HepG2 (cell line): ENCODE results near the gene TGM4. TPM values are rescaled to one million over a fixed set of nuclear protein-coding genes. Genes with fewer than 3 reads are reported as not detected.

Source experiments
- ATAC-seq: fragments of 200-7000 bp; cut with Tn5 transposase; 3 replicates; pipeline ENCODE4 v1.9.1; 2020; ENCODE audit warnings: mild to moderate bottlenecking, moderate library complexity
- BruUV-seq: library from RNA; stranded (reverse); fragments of 400-500 nt; replicated peaks from 2 replicates; lab custom pipeline; 2021; lab: Mats Ljungman, UMichigan
- CTCF ChIA-PET: fragments of 300-600 bp; formaldehyde crosslinking; extraction: SDS; loops from one replicate; lab custom pipeline; 2021; ENCODE audit warnings: low total read pairs, inconsistent platforms, low intra/inter-chr PET ratio; lab: Yijun Ruan, JAX
- POLR2A ChIA-PET: fragments of 350-600 bp; sonication (Branson Sonifier 250); formaldehyde crosslinking; loops from one replicate; lab custom pipeline; 2020; ENCODE audit warnings: antibody characterized with exemption, inconsistent platforms; lab: Yijun Ruan, JAX
- DNase-seq: peaks from one replicate; pipeline ENCODE4 v3.0.0-alpha.2; 2015; ENCODE audit warnings: low spot score
- FAIRE-seq: peaks from 3 replicates; lab custom pipeline; 2011; peaks lifted over from hg19 to GRCh38; lab: Jason Lieb, UNC
- H2AFZ ChIP-seq: one replicate; pipeline ENCODE4 v1.6.1; 2011; ENCODE audit warnings: low read length, inconsistent platforms
- H3K27ac ChIP-seq: fragments of 300-600 bp; 3 replicates; pipeline ENCODE4 v1.8.0; 2011; ENCODE audit warnings: mixed run types, mild to moderate bottlenecking, mixed read lengths, low read length, inconsistent platforms; ENCODE audit not compliant: insufficient read depth; ENCODE audit errors: extremely low read length
- H3K27me3 ChIP-seq, 2 experiments: fragments of 200-600 bp in 1 of 2; 2 replicates in 1 of 2; 3 replicates in 1 of 2; pipeline versions ENCODE4 v1.6.0 to v1.8.0; 2011; ENCODE audit warnings: low read length in 2 of 2, mild to moderate bottlenecking in 2 of 2, moderate library complexity in 2 of 2, inconsistent platforms in 1 of 2; ENCODE audit not compliant: insufficient read depth in 2 of 2, control insufficient read depth in 1 of 2
- H3K36me3 ChIP-seq, 2 experiments: fragments of 200-600 bp in 1 of 2; replicated peaks in 1 of 2; 2 replicates in 1 of 2; 3 replicates in 1 of 2; pipeline versions ENCODE4 v1.5.1 to v1.8.0; 2011; ENCODE audit warnings: low read length in 2 of 2, inconsistent platforms in 1 of 2; ENCODE audit not compliant: insufficient read depth in 2 of 2, control insufficient read depth in 1 of 2
- H3K4me1 ChIP-seq: 2 replicates; pipeline ENCODE4 v1.5.1; 2012; ENCODE audit warnings: low read length, inconsistent platforms; ENCODE audit not compliant: insufficient read depth
- H3K4me2 ChIP-seq: 2 replicates; pipeline ENCODE4 v1.6.0; 2011; ENCODE audit warnings: low read depth, low read length, inconsistent platforms
- H3K4me3 ChIP-seq, 3 experiments: fragments of 200-600 bp in 1 of 3; sonication (generic), shearing (Covaris generic) in 1 of 3; replicated peaks in 1 of 3; 2 replicates each; pipeline ENCODE4 v1.5.1; 2011 to 2016; ENCODE audit warnings: low read length in 3 of 3, inconsistent platforms in 2 of 3, low read depth in 2 of 3, mild to moderate bottlenecking in 2 of 3, control low read depth in 1 of 3, mixed read lengths in 1 of 3; ENCODE audit not compliant: insufficient read depth in 1 of 3
- H3K79me2 ChIP-seq: one replicate; pipeline ENCODE4 v1.6.1; 2011; ENCODE audit warnings: low read length, inconsistent platforms; ENCODE audit not compliant: insufficient read depth
- H3K9ac ChIP-seq: 2 replicates; pipeline ENCODE4 v1.6.0; 2011; ENCODE audit warnings: mild to moderate bottlenecking, low read depth, low read length, inconsistent platforms; ENCODE audit not compliant: insufficient read depth
- H3K9me3 ChIP-seq: 2 replicates; pipeline ENCODE4 v1.5.1; 2012; ENCODE audit warnings: mild to moderate bottlenecking, low read length
- H4K20me1 ChIP-seq: 2 replicates; pipeline ENCODE4 v1.6.0; 2011; ENCODE audit warnings: inconsistent platforms, mild to moderate bottlenecking, low read length, moderate library complexity; ENCODE audit not compliant: insufficient read depth
- ARNTL ChIP-seq: sonication (generic); formaldehyde crosslinking; IDR thresholded peaks from 2 replicates; pipeline ENCODE4 v1.4.0; 2020; ENCODE audit warnings: mild to moderate bottlenecking, missing genetic modification reagents
- CAMTA2 ChIP-seq: sonication (generic); formaldehyde crosslinking; IDR thresholded peaks from 2 replicates; pipeline ENCODE4 v1.4.0; 2020; ENCODE audit warnings: mild to moderate bottlenecking, missing genetic modification reagents, borderline replicate concordance
- GATA4 ChIP-seq: sonication (generic); IDR thresholded peaks from 2 replicates; pipeline ENCODE4 v1.6.1; 2016; ENCODE audit warnings: antibody characterized with exemption, low read depth, borderline replicate concordance
- MTF2 ChIP-seq: sonication (generic); formaldehyde crosslinking; IDR thresholded peaks from 2 replicates; pipeline ENCODE4 v1.5.0; 2020; ENCODE audit warnings: missing genetic modification reagents, borderline replicate concordance
- NFE2 ChIP-seq: sonication (generic); formaldehyde crosslinking; IDR thresholded peaks from 2 replicates; pipeline ENCODE4 v1.4.0; 2020; ENCODE audit warnings: missing genetic modification reagents
- NFIC ChIP-seq: IDR thresholded peaks from 2 replicates; pipeline ENCODE4 v1.6.1; 2012; ENCODE audit warnings: mild to moderate bottlenecking, low read length, inconsistent platforms
- ZNF124 ChIP-seq: sonication (generic); formaldehyde crosslinking; IDR thresholded peaks from 2 replicates; pipeline ENCODE4 v1.4.0; 2020; ENCODE audit warnings: missing genetic modification reagents
- ZNF335 ChIP-seq: sonication (generic); formaldehyde crosslinking; IDR thresholded peaks from 2 replicates; pipeline ENCODE4 v1.4.0; 2020; ENCODE audit warnings: missing genetic modification reagents
- ZNF33B ChIP-seq: sonication (generic); formaldehyde crosslinking; IDR thresholded peaks from 2 replicates; pipeline ENCODE4 v1.5.1; 2020; ENCODE audit warnings: mild to moderate bottlenecking, missing genetic modification reagents
- ZNF614 ChIP-seq: IDR thresholded peaks from 2 replicates; pipeline ENCODE4 v1.6.1; 2018; ENCODE audit warnings: missing biosample characterization, missing genetic modification reagents, inconsistent platforms, borderline replicate concordance
- whole genome bisulfite sequencing: methylation state at CpG from one replicate; pipeline ENCODE4 v1.1.6; 2017; ENCODE audit warnings: low lambda C conversion rate; 5-methylcytosine and 5-hydroxymethylcytosine counted together
- in situ Hi-C: cut with HindIII; loops from 2 replicates; pipeline ENCODE4 v1.10.0; 2017; ENCODE audit warnings: low pct_unique_long_range_greater_than_20kb; ENCODE audit not compliant: extremely low pct_ligation_motif_present
- intact Hi-C: fragments of 100-400 bp; cut with micrococcal nuclease; formaldehyde crosslinking; loops from one replicate; pipeline ENCODE4 v1.10.0; 2022; ENCODE audit not compliant: unreplicated experiment
- polyA plus RNA-seq, 8 experiments: library from polyadenylated mRNA; depleted of rRNA in 3 of 8; stranded (reverse) in 7 of 8; unstranded in 1 of 8; fragments of >200 nt; fragmentation: Illumina TruSeq in 4 of 8; extraction: Trizol in 4 of 8; gene quantifications; 2 replicates each; pipeline versions ENCODE4 v1.2.1 to v1.2.3, GENCODE V29; 2011 to 2016; ENCODE audit warnings: low read depth in 4 of 8, missing spikeins in 1 of 8, mixed read lengths in 1 of 8; ENCODE audit not compliant: insufficient read depth in 1 of 8
- total RNA-seq, 5 experiments: library from RNA; depleted of rRNA; stranded (reverse); fragments of >200 nt; fragmentation: Illumina TruSeq; extraction: Trizol; gene quantifications; 2 replicates each; pipeline ENCODE4 v1.2.3, GENCODE V29; 2016; ENCODE audit warnings: low read depth in 1 of 5
- TF ChIP-seq, protein P1 (sequence below): sonication (generic); formaldehyde crosslinking; IDR thresholded peaks from 2 replicates; pipeline ENCODE4 v1.5.0; 2020; ENCODE audit warnings: missing genetic modification reagents
- TF ChIP-seq, protein P2 (sequence below): sonication (generic); formaldehyde crosslinking; IDR thresholded peaks from 2 replicates; pipeline ENCODE4 v1.5.0; 2020; ENCODE audit warnings: missing genetic modification reagents

Gene TGM4
- total and polyA plus RNA-seq, 2 of the 13 experiments (the other 11 are each of a cell fraction or from before 2014, with no cell fraction given) = 0.07 to 0.15 TPM

DNA sequence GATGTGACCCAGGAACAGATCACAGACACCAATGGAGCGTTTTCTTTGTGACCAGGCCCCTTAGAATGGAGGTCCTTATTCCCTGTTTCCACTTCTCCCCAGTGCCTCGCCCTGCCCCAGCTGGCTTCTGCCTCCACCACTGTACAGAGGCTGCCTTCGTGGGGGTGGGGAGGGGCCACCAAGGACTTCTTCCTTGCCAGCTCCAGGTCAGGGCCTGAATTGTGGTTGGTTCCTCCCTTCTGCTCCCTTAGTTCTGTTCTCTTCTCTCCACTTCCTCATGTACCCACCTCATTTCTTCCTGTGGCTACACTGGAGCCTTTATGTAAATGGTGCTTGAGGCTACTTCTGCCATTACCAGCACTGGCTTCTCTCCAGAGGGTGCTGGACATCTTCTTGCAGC, 16.4 kb downstream of the TGM4 start:
- intact Hi-C loops (no loop called here), in situ Hi-C loops (no loop called here)
- POLR2A ChIA-PET = no interaction called here
- Histone ChIP-seq H3K79me2 (no peaks in the 10 kb centered on the region), H3K4me1 (peaks cover 26% of the 10 kb centered on the region), H3K36me3 (no peaks in the 10 kb centered on the region), H2AFZ (no peak overlapping the region), H3K9me3 (no peaks in the 10 kb centered on the region), H4K20me1 (no peaks in the 10 kb centered on the region), H3K27ac (no peak overlapping the region), H3K27me3 (0 out of 5 replicates have a peak, but pooled peaks cover 0 to 5% of the 10 kb centered on the region in 2 experiments), H3K9ac (no peak overlapping the region), H3K4me3 (no peak overlapping the region), H3K4me2 (no peak overlapping the region)
- 20% methylated on average over 3 of the region's 3 CpGs for WGBS
- DNase-seq = no peak
- BruUV-seq = no TSS peak
- CTCF ChIA-PET = no interaction called here
- ATAC-seq = no peak
- no peak for TF ChIP-seq MTF2
- TF ChIP-seq NFE2 = no peak
- no peak for TF ChIP-seq ZNF335
- no peak for TF ChIP-seq ZNF614 (CRISPR knock-in tag)
- TF ChIP-seq ZNF33B (CRISPR knock-in tag) = no peak
- no peak for TF ChIP-seq ZNF124
- TF ChIP-seq NFIC = no peak
- TF ChIP-seq, protein P1, sequence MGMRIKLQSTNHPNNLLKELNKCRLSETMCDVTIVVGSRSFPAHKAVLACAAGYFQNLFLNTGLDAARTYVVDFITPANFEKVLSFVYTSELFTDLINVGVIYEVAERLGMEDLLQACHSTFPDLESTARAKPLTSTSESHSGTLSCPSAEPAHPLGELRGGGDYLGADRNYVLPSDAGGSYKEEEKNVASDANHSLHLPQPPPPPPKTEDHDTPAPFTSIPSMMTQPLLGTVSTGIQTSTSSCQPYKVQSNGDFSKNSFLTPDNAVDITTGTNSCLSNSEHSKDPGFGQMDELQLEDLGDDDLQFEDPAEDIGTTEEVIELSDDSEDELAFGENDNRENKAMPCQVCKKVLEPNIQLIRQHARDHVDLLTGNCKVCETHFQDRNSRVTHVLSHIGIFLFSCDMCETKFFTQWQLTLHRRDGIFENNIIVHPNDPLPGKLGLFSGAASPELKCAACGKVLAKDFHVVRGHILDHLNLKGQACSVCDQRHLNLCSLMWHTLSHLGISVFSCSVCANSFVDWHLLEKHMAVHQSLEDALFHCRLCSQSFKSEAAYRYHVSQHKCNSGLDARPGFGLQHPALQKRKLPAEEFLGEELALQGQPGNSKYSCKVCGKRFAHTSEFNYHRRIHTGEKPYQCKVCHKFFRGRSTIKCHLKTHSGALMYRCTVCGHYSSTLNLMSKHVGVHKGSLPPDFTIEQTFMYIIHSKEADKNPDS (CRISPR knock-in tag) = no peak
- TF ChIP-seq, protein P2, sequence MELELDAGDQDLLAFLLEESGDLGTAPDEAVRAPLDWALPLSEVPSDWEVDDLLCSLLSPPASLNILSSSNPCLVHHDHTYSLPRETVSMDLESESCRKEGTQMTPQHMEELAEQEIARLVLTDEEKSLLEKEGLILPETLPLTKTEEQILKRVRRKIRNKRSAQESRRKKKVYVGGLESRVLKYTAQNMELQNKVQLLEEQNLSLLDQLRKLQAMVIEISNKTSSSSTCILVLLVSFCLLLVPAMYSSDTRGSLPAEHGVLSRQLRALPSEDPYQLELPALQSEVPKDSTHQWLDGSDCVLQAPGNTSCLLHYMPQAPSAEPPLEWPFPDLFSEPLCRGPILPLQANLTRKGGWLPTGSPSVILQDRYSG = no peak
- TF ChIP-seq CAMTA2 (CRISPR knock-in tag) = no peak
- TF ChIP-seq ARNTL (CRISPR knock-in tag) = no peak
- no peak for TF ChIP-seq GATA4
- no peak for FAIRE-seq
